ENCODE results near the gene PALD1. TPM values are rescaled to one million over a fixed set of nuclear protein-coding genes. Genes with fewer than 3 reads are reported as not detected.

Gene PALD1
- total and polyA plus RNA-seq, 4 donors = 3.9 to 11.5 (median 8.2) TPM

DNA sequence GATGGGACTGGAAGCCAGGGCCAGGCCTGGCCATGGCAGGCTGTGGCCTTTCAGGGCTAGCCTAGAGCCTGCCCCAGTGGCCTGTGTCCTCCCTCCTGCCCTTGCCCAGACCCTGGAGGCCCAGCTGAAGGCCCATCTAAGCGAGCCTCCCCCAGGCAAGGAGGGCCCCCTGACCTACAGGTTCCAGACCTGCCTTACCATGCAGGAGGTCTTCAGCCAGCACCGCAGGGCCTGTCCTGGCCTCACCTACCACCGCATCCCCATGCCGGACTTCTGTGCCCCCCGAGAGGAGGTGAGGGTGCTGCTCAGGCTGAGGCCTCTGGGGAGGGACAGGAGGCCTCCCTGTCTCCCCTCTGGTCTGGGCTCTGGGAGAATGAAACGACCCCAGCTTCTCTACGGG is 60.9 kb downstream of the PALD1 start:
- H3K27ac ChIP-seq (ENCODE audit: low read depth in 1 of 2, low read length in 2 of 2) = no peak overlapping the region
- ATAC-seq (ENCODE audit: low FRiP score) (no peak), DNase-seq (no peak)
- H3K36me3 ChIP-seq (ENCODE audit: control insufficient read depth in 1 of 2, insufficient read depth in 2 of 2, low read length in 1 of 2) = no peaks in the 10 kb centered on the region
- no peaks in the 10 kb centered on the region for H3K27me3 ChIP-seq (ENCODE audit: control insufficient read depth in 1 of 2, insufficient read depth in 2 of 2, low read length in 1 of 2)
- intact Hi-C loops (cut with DNase I) = loop anchor here in 1 of 2 donors (2.0 kb wide), 1 partner anchor 77 kb away; no protein-coding TSS in a partner anchor
- H3K4me3 ChIP-seq (ENCODE audit: low read length in 2 of 2) = no peak overlapping the region
- WGBS, 2 donors = 77 to 86% methylated on average over 7 of the region's 7 CpGs
- H3K9me3 ChIP-seq (ENCODE audit: control insufficient read depth, low read length) = no peaks in the 10 kb centered on the region
- no peaks in the 10 kb centered on the region for H3K4me1 ChIP-seq (ENCODE audit: control insufficient read depth in 1 of 2, insufficient read depth in 2 of 2, low read length in 2 of 2)

DNA sequence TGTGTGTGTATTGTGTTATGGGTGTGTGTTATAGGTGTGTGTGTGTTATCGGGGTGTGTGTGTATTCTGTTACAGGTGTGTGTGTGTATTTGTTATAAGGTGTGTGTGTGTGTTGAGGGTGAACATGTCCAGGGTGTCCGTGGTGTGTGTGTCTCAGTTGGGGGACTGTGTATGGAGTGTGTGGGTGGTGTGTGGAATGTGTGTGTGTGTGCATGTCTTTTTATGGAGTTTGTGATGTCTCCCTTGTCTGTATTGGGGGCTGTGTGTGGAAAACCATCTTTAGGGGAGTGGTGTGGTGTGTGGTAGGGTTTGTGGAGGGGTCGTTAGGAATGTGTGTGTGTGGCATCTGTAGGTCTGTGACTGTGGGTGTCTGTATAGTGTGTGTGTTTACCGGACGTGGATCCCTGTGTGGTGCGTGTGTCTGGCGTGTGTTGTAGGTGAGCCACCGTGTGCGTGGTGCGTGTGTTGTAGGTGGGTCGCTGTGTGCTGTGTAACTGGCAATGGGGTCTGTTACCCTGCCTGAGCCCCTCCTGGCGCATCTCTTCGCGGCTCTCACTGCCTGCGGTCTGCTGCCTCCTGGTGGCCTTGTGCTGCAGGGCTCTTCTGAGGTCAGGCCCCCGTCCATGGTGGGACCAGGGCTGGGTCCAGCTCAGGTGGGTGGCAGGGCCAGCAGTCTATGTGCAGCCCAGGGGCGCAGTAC is 61.7 kb downstream of the PALD1 start:
- H3K4me1 ChIP-seq (ENCODE audit: control insufficient read depth in 1 of 2, insufficient read depth in 2 of 2, low read length in 2 of 2) = no peaks in the 10 kb centered on the region
- H3K4me3 ChIP-seq (ENCODE audit: low read length in 2 of 2) = no peak overlapping the region
- H3K27ac ChIP-seq (ENCODE audit: low read depth in 1 of 2, low read length in 2 of 2) = no peak overlapping the region
- 63 to 64% methylated on average over 16 to 17 of the region's 17 CpGs for WGBS, 2 donors
- no peaks in the 10 kb centered on the region for H3K9me3 ChIP-seq (ENCODE audit: control insufficient read depth, low read length)
- no peaks in the 10 kb centered on the region for H3K27me3 ChIP-seq (ENCODE audit: control insufficient read depth in 1 of 2, insufficient read depth in 2 of 2, low read length in 1 of 2)
- H3K36me3 ChIP-seq (ENCODE audit: control insufficient read depth in 1 of 2, insufficient read depth in 2 of 2, low read length in 1 of 2) = no peaks in the 10 kb centered on the region
- ATAC-seq (ENCODE audit: low FRiP score) = no peak
- intact Hi-C loops (cut with DNase I) = loop anchor here in 1 of 2 donors (2.0 kb wide), 1 partner anchor 79 kb away; no protein-coding TSS in a partner anchor
- DNase-seq = no peak

DNA sequence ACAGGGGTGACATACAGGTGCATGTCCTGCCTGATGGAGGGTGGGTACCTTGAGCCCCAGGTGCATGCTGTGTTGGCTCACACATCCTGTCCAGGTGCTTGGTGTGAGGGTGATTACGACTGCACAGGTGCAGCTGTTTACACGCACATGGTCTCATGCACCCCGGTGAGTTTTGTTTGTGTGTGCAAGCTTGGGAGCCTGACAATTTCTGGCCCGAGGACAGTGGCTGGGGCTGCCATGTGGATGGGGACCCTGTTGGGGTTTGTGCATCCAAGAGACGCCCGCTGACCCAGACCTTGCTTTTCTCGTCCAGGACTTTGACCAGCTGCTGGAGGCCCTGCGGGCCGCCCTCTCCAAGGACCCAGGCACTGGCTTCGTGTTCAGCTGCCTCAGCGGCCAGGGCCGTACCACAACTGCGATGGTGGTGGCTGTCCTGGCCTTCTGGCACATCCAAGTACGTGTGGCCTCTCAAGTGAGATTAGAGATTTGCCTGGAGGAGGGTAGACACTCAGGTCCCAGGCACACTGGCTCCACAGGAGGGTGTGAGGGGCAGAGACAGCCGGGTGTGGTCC is 62.3 kb downstream of the PALD1 start:
- intact Hi-C loops (cut with DNase I) = loop anchor here in 1 of 2 donors (2.0 kb wide), 1 partner anchor 80 kb away; no protein-coding TSS in a partner anchor
- Histone ChIP-seq H3K4me3 (ENCODE audit: low read length in 2 of 2) (no peak overlapping the region), H3K27ac (ENCODE audit: low read depth in 1 of 2, low read length in 2 of 2) (no peak overlapping the region), H3K36me3 (ENCODE audit: control insufficient read depth in 1 of 2, insufficient read depth in 2 of 2, low read length in 1 of 2) (no peaks in the 10 kb centered on the region), H3K4me1 (ENCODE audit: control insufficient read depth in 1 of 2, insufficient read depth in 2 of 2, low read length in 2 of 2) (no peaks in the 10 kb centered on the region), H3K9me3 (ENCODE audit: control insufficient read depth, low read length) (no peaks in the 10 kb centered on the region), H3K27me3 (ENCODE audit: control insufficient read depth in 1 of 2, insufficient read depth in 2 of 2, low read length in 1 of 2) (no peaks in the 10 kb centered on the region)
- 90 to 92% methylated on average over 15 of the region's 15 CpGs for WGBS, 2 donors
- DNase-seq = no peak
- ATAC-seq (ENCODE audit: low FRiP score) = no peak

DNA sequence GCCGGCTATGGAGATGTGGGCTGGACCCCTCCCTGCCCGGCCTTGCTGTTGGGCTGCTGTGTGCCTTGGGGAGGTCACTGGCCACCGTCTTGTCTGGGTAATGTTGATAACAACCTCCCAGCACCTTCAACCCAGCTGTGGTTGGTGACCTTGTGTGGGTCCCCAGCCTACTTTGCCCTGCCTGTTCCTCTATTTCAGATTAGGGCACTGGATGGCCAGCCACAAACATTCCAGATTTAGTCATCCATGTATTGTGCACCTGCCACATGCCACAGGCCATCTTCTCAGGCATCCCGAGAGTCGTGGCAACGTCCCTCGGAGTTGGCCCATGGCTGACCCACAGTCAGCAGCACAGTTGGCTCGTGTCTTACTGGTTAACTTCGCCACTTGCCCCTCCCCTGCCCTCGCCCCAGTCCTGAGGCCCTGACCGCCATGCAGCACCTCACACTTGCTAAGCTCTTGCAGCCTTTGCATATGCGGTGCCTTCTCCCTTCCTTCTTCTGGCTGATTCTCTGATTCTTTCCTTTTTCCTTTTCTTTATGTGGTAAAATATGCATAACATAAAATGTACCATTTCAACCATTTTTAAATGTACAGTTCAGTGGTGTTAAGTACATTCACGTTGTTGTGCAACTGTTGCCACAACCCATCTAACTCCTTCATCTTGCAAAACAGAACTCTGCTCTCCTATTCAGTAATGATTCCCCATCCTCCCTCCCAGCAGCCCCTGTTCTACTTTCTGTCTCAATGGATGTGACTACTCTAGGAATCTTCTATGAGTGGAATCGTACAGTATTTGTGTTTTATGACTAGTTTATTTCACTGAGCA is 63.4 kb downstream of the PALD1 start:
- H3K4me3 ChIP-seq (ENCODE audit: low read length in 2 of 2) = no peak overlapping the region
- intact Hi-C loops (cut with DNase I) = loop anchor here in 1 of 2 donors (2.0 kb wide), 1 partner anchor 81 kb away; no protein-coding TSS in a partner anchor
- H3K27me3 ChIP-seq (ENCODE audit: control insufficient read depth in 1 of 2, insufficient read depth in 2 of 2, low read length in 1 of 2) = no peaks in the 10 kb centered on the region
- DNase-seq (no peak), ATAC-seq (ENCODE audit: low FRiP score) (no peak)
- no peaks in the 10 kb centered on the region for H3K4me1 ChIP-seq (ENCODE audit: control insufficient read depth in 1 of 2, insufficient read depth in 2 of 2, low read length in 2 of 2)
- no peaks in the 10 kb centered on the region for H3K9me3 ChIP-seq (ENCODE audit: control insufficient read depth, low read length)
- no peaks in the 10 kb centered on the region for H3K36me3 ChIP-seq (ENCODE audit: control insufficient read depth in 1 of 2, insufficient read depth in 2 of 2, low read length in 1 of 2)
- no peak overlapping the region for H3K27ac ChIP-seq (ENCODE audit: low read depth in 1 of 2, low read length in 2 of 2)
- 88 to 93% methylated on average over 14 of the region's 14 CpGs for WGBS, 2 donors

DNA sequence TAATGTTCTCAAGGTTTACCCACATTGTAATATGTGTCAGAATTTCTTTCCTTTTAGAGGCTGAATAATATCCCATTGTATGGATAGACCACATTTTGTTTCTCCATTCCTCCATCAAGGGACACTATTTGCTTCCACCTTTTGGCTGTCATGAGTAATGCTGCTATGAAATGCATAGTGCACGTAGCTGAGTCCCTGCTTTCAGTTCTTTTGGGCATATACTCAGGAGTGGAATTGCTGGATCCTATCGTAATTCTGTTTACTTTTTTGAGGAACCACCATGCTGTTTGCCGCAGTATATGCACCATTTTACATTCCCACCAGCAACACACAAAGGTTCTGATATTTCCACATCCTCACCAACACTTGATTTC is 64.0 kb downstream of the PALD1 start:
- H3K4me3 ChIP-seq (ENCODE audit: low read length in 2 of 2) = no peak overlapping the region
- DNase-seq = no peak
- no peak overlapping the region for H3K27ac ChIP-seq (ENCODE audit: low read depth in 1 of 2, low read length in 2 of 2)
- H3K4me1 ChIP-seq (ENCODE audit: control insufficient read depth in 1 of 2, insufficient read depth in 2 of 2, low read length in 2 of 2) = no peaks in the 10 kb centered on the region
- H3K9me3 ChIP-seq (ENCODE audit: control insufficient read depth, low read length) = no peaks in the 10 kb centered on the region
- intact Hi-C loops (cut with DNase I) = no loop called here
- WGBS, 2 donors = 90 to 95% methylated on average over 3 of the region's 3 CpGs
- no peaks in the 10 kb centered on the region for H3K27me3 ChIP-seq (ENCODE audit: control insufficient read depth in 1 of 2, insufficient read depth in 2 of 2, low read length in 1 of 2)
- no peak for ATAC-seq (ENCODE audit: low FRiP score)
- H3K36me3 ChIP-seq (ENCODE audit: control insufficient read depth in 1 of 2, insufficient read depth in 2 of 2, low read length in 1 of 2) = no peaks in the 10 kb centered on the region

DNA sequence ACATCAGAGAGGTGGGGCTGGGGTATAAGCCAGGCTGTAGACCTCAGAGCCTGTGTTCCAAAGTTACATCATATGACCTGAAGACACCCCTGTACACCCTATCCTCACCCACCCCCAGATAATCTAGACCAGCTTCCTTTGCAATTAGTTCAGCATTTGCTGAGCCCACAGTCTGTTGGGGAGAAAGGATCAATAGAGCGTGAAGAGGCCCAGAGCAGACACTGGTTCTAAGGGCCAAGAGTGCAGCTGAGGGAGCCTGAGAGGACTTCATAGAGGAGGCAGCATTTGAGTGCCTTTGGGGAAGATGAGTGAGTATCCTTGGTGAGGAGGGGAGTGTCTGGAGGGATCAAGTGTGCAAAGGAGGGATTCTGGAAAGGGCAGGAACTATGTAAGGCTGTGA is 65.3 kb downstream of the PALD1 start:
- DNase-seq (no peak), ATAC-seq (ENCODE audit: low FRiP score) (no peak)
- Histone ChIP-seq H3K36me3 (ENCODE audit: control insufficient read depth in 1 of 2, insufficient read depth in 2 of 2, low read length in 1 of 2) (no peaks in the 10 kb centered on the region), H3K4me3 (ENCODE audit: low read length in 2 of 2) (no peak overlapping the region), H3K9me3 (ENCODE audit: control insufficient read depth, low read length) (no peaks in the 10 kb centered on the region), H3K4me1 (ENCODE audit: control insufficient read depth in 1 of 2, insufficient read depth in 2 of 2, low read length in 2 of 2) (no peaks in the 10 kb centered on the region), H3K27me3 (ENCODE audit: control insufficient read depth in 1 of 2, insufficient read depth in 2 of 2, low read length in 1 of 2) (no peaks in the 10 kb centered on the region), H3K27ac (ENCODE audit: low read depth in 1 of 2, low read length in 2 of 2) (no peak overlapping the region)
- WGBS, 2 donors = 92 to 100% methylated on average over 1 of the region's 1 CpG
- intact Hi-C loops (cut with DNase I) = no loop called here

DNA sequence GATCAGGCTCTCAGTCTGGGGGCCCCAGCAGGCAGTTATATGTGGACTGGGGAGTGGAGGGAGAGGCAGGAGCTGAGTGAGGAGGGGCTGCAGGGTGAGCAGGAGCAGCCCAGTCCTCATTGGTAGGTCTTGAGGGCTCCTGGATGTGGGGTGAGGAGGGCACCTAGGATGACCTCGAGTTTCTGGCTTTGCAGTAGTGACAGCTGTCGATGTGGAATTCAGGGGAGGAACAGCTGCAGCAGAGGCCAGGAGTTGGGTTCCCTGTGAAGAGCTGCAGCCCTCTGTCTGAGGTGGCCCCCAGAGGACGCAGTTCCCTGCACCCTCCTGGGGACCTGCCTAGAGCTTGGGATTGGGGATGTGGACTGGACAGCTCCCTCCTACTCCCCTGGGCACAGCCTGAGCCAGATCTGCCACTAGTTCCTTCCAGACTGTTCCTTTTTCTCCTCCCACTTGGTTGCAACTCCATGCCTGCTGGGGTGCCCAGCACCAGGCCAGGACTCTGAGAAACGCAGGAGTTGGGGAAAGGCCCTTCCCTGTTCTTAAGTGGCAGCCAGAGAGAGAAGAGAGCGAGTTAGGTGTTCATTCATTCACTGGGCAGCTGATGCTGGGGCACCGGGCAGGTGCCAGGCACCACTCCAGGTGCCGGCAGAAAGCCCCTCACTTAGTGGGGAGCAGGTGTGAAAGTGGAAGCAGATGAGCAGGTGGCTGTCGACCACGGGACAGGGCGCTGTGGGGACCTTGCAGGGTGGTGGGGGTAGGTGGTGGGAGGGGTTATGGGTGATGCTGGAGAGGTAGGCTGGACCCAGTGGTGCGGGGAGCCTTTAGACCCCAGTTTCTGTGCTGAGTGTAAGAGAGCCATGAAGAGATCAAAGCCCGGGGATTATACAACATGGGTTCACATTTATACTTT is 66.1 kb downstream of the PALD1 start:
- 77 to 78% methylated on average over 12 of the region's 12 CpGs for WGBS, 2 donors
- DNase-seq (no peak), ATAC-seq (ENCODE audit: low FRiP score) (no peak)
- no peak overlapping the region for H3K27ac ChIP-seq (ENCODE audit: low read depth in 1 of 2, low read length in 2 of 2)
- H3K9me3 ChIP-seq (ENCODE audit: control insufficient read depth, low read length) = no peaks in the 10 kb centered on the region
- H3K4me3 ChIP-seq (ENCODE audit: low read length in 2 of 2) = no peak overlapping the region
- no peaks in the 10 kb centered on the region for H3K36me3 ChIP-seq (ENCODE audit: control insufficient read depth in 1 of 2, insufficient read depth in 2 of 2, low read length in 1 of 2)
- H3K27me3 ChIP-seq (ENCODE audit: control insufficient read depth in 1 of 2, insufficient read depth in 2 of 2, low read length in 1 of 2) = no peaks in the 10 kb centered on the region
- no peaks in the 10 kb centered on the region for H3K4me1 ChIP-seq (ENCODE audit: control insufficient read depth in 1 of 2, insufficient read depth in 2 of 2, low read length in 2 of 2)
- intact Hi-C loops (cut with DNase I) = no loop called here

DNA sequence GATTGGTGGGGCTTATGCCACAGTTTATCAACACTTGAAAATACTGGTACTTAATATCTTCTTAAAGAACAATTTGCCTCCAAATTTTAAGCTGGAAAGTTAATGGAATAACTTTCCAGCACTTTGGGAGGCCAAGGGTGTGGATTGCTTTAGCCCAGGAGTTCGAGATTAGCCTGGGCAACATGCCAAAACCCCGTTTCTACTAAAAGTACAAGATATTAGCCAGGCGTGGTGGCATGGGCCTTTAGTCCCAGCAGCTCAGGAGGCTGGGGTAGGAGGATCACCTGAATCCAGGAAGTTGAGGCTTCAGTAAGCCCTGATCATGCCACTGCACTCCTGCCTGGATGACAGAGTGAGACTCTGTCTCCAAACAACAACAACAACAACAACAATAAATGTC is 68.0 kb downstream of the PALD1 start:
- 12% methylated on average over 3 of the region's 3 CpGs for WGBS, 2 donors
- Histone ChIP-seq H3K4me3 (ENCODE audit: low read length in 2 of 2) (no peak overlapping the region), H3K9me3 (ENCODE audit: control insufficient read depth, low read length) (no peaks in the 10 kb centered on the region), H3K36me3 (ENCODE audit: control insufficient read depth in 1 of 2, insufficient read depth in 2 of 2, low read length in 1 of 2) (no peaks in the 10 kb centered on the region), H3K27ac (ENCODE audit: low read depth in 1 of 2, low read length in 2 of 2) (no peak overlapping the region), H3K27me3 (ENCODE audit: control insufficient read depth in 1 of 2, insufficient read depth in 2 of 2, low read length in 1 of 2) (no peaks in the 10 kb centered on the region), H3K4me1 (ENCODE audit: control insufficient read depth in 1 of 2, insufficient read depth in 2 of 2, low read length in 2 of 2) (no peaks in the 10 kb centered on the region)
- no peak for ATAC-seq (ENCODE audit: low FRiP score)
- no peak for DNase-seq
- intact Hi-C loops (cut with DNase I) = no loop called here

All from aorta (tissue), 5 donors.